Thymus (tissue), 11 donors: ENCODE measurements around the gene MAPK4. TPM values are rescaled to one million over a fixed set of nuclear protein-coding genes. Genes with fewer than 3 reads are reported as not detected.

Source experiments
- DNase-seq, 9 donors: peaks; one replicate each; pipeline ENCODE4 v3.0.0-alpha.2; 2013; ENCODE audit warnings: low spot score in 9 of 9, low read depth in 6 of 9, missing footprints in 1 of 9
- H3K27ac ChIP-seq, 2 donors: one replicate each; pipeline ENCODE4 v1.5.1; 2013; ENCODE audit warnings: control low read depth in 1 of 2, low read depth in 1 of 2, low read length in 1 of 2, mild to moderate bottlenecking in 1 of 2, moderate library complexity in 1 of 2
- H3K27me3 ChIP-seq, 2 donors: one replicate each; pipeline ENCODE4 v1.5.1; 2013; ENCODE audit warnings: low read length in 1 of 2; ENCODE audit not compliant: control insufficient read depth in 2 of 2, insufficient read depth in 1 of 2
- H3K36me3 ChIP-seq, 2 donors: one replicate each; pipeline ENCODE4 v1.5.1; 2013; ENCODE audit warnings: low read length in 1 of 2, mild to moderate bottlenecking in 1 of 2, moderate library complexity in 1 of 2; ENCODE audit not compliant: control insufficient read depth in 2 of 2, insufficient read depth in 2 of 2
- H3K4me1 ChIP-seq, 2 donors: one replicate each; pipeline ENCODE4 v1.5.1; 2013; ENCODE audit warnings: low read length in 2 of 2; ENCODE audit not compliant: control insufficient read depth in 2 of 2, insufficient read depth in 2 of 2
- H3K4me3 ChIP-seq, 2 donors: one replicate each; pipeline ENCODE4 v1.5.1; 2013; ENCODE audit warnings: low read length in 2 of 2, control low read depth in 1 of 2, mild to moderate bottlenecking in 1 of 2
- H3K9me3 ChIP-seq, 2 donors: one replicate each; pipeline ENCODE4 v1.5.1; 2013; ENCODE audit warnings: low read length in 1 of 2, mild to moderate bottlenecking in 1 of 2; ENCODE audit not compliant: control insufficient read depth in 2 of 2, insufficient read depth in 1 of 2
- WGBS: extraction: QIAGEN DNeasy Blood & Tissue Kit; methylation state at CpG from one replicate; pipeline ENCODE4 v1.1.7; 2013; 5-methylcytosine and 5-hydroxymethylcytosine counted together
- polyA plus RNA-seq: library from polyadenylated mRNA; stranded (reverse); fragments of 200-250 nt; gene quantifications from one replicate; pipeline ENCODE4 v1.2.3, GENCODE V29; 2013
- total RNA-seq: library from RNA; stranded (reverse); fragments of 120-200 nt; gene quantifications from one replicate; pipeline ENCODE4 v1.2.4, GENCODE V29; 2013
- donor health status: healthy.

Gene MAPK4
- total and polyA plus RNA-seq, 2 donors: 3.1 to 6.9 TPM

- H3K27ac ChIP-seq: no peak overlapping the region
- no peaks in the 10 kb centered on the region for H3K36me3 ChIP-seq
- WGBS: 92% methylated on average over 7 of the region's 7 CpGs
These were observed 91.4 kb downstream of the MAPK4 start for GRCh38 chr18:50651334-50651733.

DNA sequence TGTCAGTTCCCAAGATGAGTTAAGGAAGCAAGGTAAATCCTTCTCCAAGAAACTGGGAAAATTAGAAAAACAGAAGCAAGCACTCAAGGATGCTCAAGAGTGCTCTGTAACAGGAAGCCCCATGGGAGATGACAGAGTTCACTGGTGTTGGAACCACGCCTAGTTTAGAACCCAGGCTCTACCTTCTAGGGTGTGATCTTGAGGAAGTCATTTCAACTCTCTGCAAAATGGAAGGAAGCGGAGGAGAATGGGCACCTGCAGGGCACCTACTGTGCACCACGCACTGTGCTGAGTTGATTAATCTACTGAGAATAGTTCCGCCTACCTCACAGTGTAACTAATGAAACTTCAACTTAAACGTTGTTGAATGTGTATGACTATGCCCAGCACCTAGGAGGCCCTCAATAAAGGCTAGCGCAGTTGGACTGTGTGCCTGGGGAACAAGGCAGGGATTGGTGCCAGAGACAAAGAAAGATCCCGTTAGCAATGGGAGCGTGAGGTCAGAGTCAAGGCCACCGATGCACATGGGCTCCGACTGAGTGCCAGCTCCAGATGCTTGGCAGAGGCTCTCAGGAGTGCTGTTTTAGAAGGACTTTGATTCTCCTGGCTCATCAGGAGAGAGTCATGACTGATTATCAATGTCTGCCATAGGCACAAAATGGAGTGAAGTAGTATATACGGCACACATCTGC, 93.7 kb downstream of the MAPK4 start:
- Histone ChIP-seq H3K27ac (no peak overlapping the region), H3K27me3 (no peaks in the 10 kb centered on the region), H3K4me3 (no peak overlapping the region), H3K9me3 (no peaks in the 10 kb centered on the region), H3K4me1 (no peaks in the 10 kb centered on the region), H3K36me3 (no peaks in the 10 kb centered on the region)
- WGBS: 94% methylated on average over 11 of the region's 11 CpGs
- no peak for DNase-seq

More at GRCh38 chr18:50651334-50651733, 91.4 kb downstream of the MAPK4 start:
- no peak for DNase-seq
- Histone ChIP-seq H3K4me3 (no peak overlapping the region), H3K27me3 (no peaks in the 10 kb centered on the region), H3K4me1 (no peaks in the 10 kb centered on the region), H3K9me3 (no peaks in the 10 kb centered on the region)

- 87% methylated on average over 2 of the region's 2 CpGs for WGBS
- no peak overlapping the region for H3K27ac ChIP-seq
These were observed 94.3 kb downstream of the MAPK4 start for GRCh38 chr18:50654211-50654610.

DNA sequence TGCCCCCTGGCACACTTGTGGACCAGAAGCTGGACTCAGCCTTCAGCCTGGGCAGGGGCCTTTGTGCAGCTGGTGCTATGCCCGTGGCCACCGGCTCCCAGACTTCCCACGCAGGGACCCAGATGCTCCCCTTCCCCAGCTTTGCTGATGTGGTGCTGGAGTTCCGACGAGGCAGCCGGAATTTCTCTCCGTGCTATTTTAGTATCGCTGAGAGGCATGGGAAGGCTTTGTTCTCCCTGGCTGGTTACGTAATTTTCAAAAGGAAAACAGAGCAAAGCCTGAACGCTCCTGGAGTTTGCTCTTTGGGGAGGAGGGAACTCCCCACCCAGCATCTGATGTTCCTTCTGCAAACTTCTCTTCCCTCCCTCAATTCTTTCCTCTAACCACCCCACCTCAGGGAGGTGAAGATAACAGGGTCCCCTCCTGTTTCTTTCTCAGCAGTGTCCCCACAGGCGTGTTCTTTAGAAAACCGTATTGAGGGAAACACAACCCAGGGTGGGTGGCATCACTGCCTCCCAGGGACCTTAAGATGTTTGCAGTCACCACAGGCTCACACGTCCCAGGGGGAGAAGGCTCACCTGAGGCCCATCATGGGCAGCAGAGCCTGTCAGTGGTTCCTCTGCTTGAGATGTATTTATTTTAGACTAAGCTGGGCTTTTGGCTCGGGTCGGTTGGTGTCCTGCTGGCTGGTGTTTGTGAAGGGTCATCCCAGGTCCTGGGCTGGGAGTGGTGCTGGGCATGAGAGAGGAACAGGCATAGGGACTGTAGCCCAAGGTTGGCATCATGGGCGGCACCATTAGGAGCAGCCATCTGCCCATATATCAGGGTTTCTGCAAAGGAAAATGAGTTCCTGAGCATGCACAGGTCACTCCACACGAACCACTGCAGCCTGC, 95.0 kb downstream of the MAPK4 start:
- no peak overlapping the region for H3K27ac ChIP-seq

More at GRCh38 chr18:50654211-50654610, 94.3 kb downstream of the MAPK4 start:
- Histone ChIP-seq H3K4me1 (no peaks in the 10 kb centered on the region), H3K36me3 (no peaks in the 10 kb centered on the region), H3K27me3 (no peaks in the 10 kb centered on the region), H3K9me3 (no peaks in the 10 kb centered on the region), H3K4me3 (no peak overlapping the region)
- DNase-seq: no peak

DNA sequence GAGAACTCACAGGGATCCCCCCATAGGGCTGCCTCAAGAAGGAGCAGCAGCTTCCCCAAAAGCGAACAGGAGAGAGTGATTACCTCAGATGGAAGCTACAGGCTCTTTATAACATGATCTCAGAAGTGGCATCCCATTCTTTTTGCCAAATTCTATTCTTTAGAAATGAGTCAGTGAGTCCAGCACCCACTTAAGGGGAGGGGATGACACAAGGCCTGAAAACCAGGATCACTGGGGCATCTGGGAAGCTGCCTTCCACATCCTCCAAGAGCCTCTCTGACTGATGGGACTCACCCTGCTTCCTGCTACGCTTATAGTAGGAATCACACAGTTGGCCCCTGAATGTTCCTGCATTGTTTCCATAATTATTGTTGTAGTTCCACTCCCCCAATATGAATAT, 96.5 kb downstream of the MAPK4 start:
- Histone ChIP-seq H3K4me1 (no peaks in the 10 kb centered on the region), H3K36me3 (no peaks in the 10 kb centered on the region), H3K27me3 (no peaks in the 10 kb centered on the region), H3K4me3 (no peak overlapping the region), H3K9me3 (no peaks in the 10 kb centered on the region), H3K27ac (no peak overlapping the region)
- DNase-seq: no peak
- WGBS: 93% methylated on average over 2 of the region's 2 CpGs

More for the DNA sequence above, 95.0 kb downstream of the MAPK4 start:
- WGBS: 72% methylated on average over 17 of the region's 17 CpGs
- no peak overlapping the region for H3K4me3 ChIP-seq
- H3K27me3 ChIP-seq: no peaks in the 10 kb centered on the region
- H3K4me1 ChIP-seq: no peaks in the 10 kb centered on the region
- H3K9me3 ChIP-seq: no peaks in the 10 kb centered on the region
- no peaks in the 10 kb centered on the region for H3K36me3 ChIP-seq
- DNase-seq: no peak

DNA sequence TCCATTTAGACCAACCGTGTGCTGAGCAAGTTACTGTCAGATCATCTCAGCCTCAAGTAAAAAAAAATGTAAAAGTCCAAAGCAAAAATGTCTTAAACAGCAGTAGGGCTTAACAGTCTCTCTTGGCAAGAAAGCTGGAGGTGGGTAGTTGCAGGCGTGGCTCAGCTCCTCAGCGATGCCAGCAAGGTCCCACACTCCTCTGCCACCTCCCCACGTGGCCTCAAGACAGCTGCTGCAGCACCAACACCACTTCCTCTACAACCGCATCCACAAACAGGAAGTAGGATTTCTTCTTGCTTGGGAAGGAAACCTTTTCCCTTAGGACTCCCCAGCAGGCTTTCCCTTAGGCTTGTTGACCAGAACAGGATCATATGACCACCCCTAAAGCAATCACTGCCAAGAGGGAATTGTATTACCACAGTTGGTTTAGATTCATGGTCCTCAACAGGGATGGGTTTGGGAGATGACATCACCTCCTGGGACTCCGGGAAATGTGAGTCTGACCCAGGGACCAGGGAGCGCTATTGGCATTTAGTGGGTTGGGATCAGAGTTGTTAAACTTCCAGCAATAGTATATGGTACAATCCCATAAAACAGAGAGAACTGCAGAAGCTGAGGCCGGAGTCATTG, 97.1 kb downstream of the MAPK4 start:
- no peaks in the 10 kb centered on the region for H3K36me3 ChIP-seq
- no peak overlapping the region for H3K27ac ChIP-seq
- H3K27me3 ChIP-seq: no peaks in the 10 kb centered on the region
- DNase-seq: no peak
- H3K4me3 ChIP-seq: no peak overlapping the region
- H3K4me1 ChIP-seq: no peaks in the 10 kb centered on the region
- 76% methylated on average over 8 of the region's 8 CpGs for WGBS
- no peaks in the 10 kb centered on the region for H3K9me3 ChIP-seq

- 93% methylated on average over 5 of the region's 5 CpGs for WGBS
- Histone ChIP-seq H3K27me3 (no peaks in the 10 kb centered on the region), H3K4me3 (no peak overlapping the region), H3K4me1 (no peaks in the 10 kb centered on the region), H3K27ac (no peak overlapping the region), H3K9me3 (no peaks in the 10 kb centered on the region), H3K36me3 (no peaks in the 10 kb centered on the region)
- no peak for DNase-seq
These were observed 98.7 kb downstream of the MAPK4 start for GRCh38 chr18:50658601-50659000.

GRCh38 chr18:50659091-50660003, 99.5 kb downstream of the MAPK4 start:
- H3K27ac ChIP-seq: no peak overlapping the region
- no peak for DNase-seq
- H3K9me3 ChIP-seq: no peaks in the 10 kb centered on the region
- 81% methylated on average over 13 of the region's 13 CpGs for WGBS
- no peak overlapping the region for H3K4me3 ChIP-seq
- no peaks in the 10 kb centered on the region for H3K4me1 ChIP-seq
- no peaks in the 10 kb centered on the region for H3K36me3 ChIP-seq
- no peaks in the 10 kb centered on the region for H3K27me3 ChIP-seq
